ENCODE data around the gene SERPINE3. TPM values are rescaled to one million over a fixed set of nuclear protein-coding genes. Genes with fewer than 3 reads are reported as not detected.

SERPINE3 gene
- total RNA-seq (not detected), polyA plus RNA-seq (under 1 TPM in 1 of 2 donors, not detected in 1; 0.63 TPM)

- no peak within 1 kb of the TSS for H3K9ac ChIP-seq (ENCODE audit: low read depth in 1 of 2, low read length in 2 of 2)
- TF ChIP-seq JUND (IDR thresholded peaks at IDR 0.05) (no peak), RXRA (IDR thresholded peaks at IDR 0.05) (no peak), HNF4A (conservative IDR thresholded peaks at IDR 0.05) (no peak), YY1 (IDR thresholded peaks at IDR 0.05) (no peak), FOXA1 (IDR thresholded peaks at IDR 0.05) (no peak), EGR1 (IDR thresholded peaks at IDR 0.05; ENCODE audit: low read depth in 2 of 2) (no peak)
- DNase-seq (ENCODE audit: low spot score): no peak
- H3K36me3 ChIP-seq (ENCODE audit: control insufficient read depth in 4 of 4, insufficient read depth in 3 of 4, low read depth in 1 of 4, low read length in 3 of 4): no peaks in the 10 kb centered on the region
- no peaks in the 10 kb centered on the region for H3K9me3 ChIP-seq (ENCODE audit: control insufficient read depth in 4 of 4, low read length in 3 of 4)
- H3K27ac ChIP-seq (ENCODE audit: low read depth in 1 of 2, low read length in 2 of 2): no peak within 1 kb of the TSS
- 77% methylated on average over 11 of the region's 11 CpGs for WGBS
- no peak within 1 kb of the TSS for H3K4me3 ChIP-seq (ENCODE audit: low read depth in 1 of 3, low read length in 3 of 3)
- H3K4me1 ChIP-seq (ENCODE audit: control insufficient read depth in 4 of 4, insufficient read depth in 4 of 4, low read length in 3 of 4): no peaks in the 10 kb centered on the region
- no peaks in the 10 kb centered on the region for H3K27me3 ChIP-seq (ENCODE audit: control insufficient read depth in 4 of 4, insufficient read depth in 4 of 4, low read length in 3 of 4)
Measured at GRCh38 chr13:51339354-51339753, at the start of gene SERPINE3. Gene SERPINE3, plus strand, starts transcription at chr13:51339691. Its CDS starts 1,401 bp downstream, at chr13:51341092.

- H3K27ac ChIP-seq (ENCODE audit: low read depth in 1 of 2, low read length in 2 of 2): no peak overlapping the region
- H3K9ac ChIP-seq (ENCODE audit: low read depth in 1 of 2, low read length in 2 of 2): no peak overlapping the region
- peaks cover 0 to 3% (median under 1%) of the 10 kb centered on the region in 4 donors for H3K4me1 ChIP-seq (ENCODE audit: control insufficient read depth in 4 of 4, insufficient read depth in 4 of 4, low read length in 3 of 4)
- H3K36me3 ChIP-seq (ENCODE audit: control insufficient read depth in 4 of 4, insufficient read depth in 3 of 4, low read depth in 1 of 4, low read length in 3 of 4): no peaks in the 10 kb centered on the region
- H3K9me3 ChIP-seq (ENCODE audit: control insufficient read depth in 4 of 4, low read length in 3 of 4): no peaks in the 10 kb centered on the region
- no peak overlapping the region for H3K4me3 ChIP-seq (ENCODE audit: low read depth in 1 of 3, low read length in 3 of 3)
- WGBS: 83% methylated on average over 5 of the region's 5 CpGs
- no peaks in the 10 kb centered on the region for H3K27me3 ChIP-seq (ENCODE audit: control insufficient read depth in 4 of 4, insufficient read depth in 4 of 4, low read length in 3 of 4)
- TF ChIP-seq RXRA (IDR thresholded peaks at IDR 0.05): no peak
- no peak for TF ChIP-seq NR2F2 (IDR thresholded peaks at IDR 0.05)
- no peak for TF ChIP-seq TAF1 (conservative IDR thresholded peaks at IDR 0.05)
- TF ChIP-seq ZBTB33 (IDR thresholded peaks at IDR 0.05): no peak
- TF ChIP-seq CTCF (IDR thresholded peaks at IDR 0.05; ENCODE audit: low read depth, low read length, missing input control): no peak
- TF ChIP-seq, protein P1, sequence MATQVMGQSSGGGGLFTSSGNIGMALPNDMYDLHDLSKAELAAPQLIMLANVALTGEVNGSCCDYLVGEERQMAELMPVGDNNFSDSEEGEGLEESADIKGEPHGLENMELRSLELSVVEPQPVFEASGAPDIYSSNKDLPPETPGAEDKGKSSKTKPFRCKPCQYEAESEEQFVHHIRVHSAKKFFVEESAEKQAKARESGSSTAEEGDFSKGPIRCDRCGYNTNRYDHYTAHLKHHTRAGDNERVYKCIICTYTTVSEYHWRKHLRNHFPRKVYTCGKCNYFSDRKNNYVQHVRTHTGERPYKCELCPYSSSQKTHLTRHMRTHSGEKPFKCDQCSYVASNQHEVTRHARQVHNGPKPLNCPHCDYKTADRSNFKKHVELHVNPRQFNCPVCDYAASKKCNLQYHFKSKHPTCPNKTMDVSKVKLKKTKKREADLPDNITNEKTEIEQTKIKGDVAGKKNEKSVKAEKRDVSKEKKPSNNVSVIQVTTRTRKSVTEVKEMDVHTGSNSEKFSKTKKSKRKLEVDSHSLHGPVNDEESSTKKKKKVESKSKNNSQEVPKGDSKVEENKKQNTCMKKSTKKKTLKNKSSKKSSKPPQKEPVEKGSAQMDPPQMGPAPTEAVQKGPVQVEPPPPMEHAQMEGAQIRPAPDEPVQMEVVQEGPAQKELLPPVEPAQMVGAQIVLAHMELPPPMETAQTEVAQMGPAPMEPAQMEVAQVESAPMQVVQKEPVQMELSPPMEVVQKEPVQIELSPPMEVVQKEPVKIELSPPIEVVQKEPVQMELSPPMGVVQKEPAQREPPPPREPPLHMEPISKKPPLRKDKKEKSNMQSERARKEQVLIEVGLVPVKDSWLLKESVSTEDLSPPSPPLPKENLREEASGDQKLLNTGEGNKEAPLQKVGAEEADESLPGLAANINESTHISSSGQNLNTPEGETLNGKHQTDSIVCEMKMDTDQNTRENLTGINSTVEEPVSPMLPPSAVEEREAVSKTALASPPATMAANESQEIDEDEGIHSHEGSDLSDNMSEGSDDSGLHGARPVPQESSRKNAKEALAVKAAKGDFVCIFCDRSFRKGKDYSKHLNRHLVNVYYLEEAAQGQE (IDR thresholded peaks at IDR 0.05): no peak
- no peak for TF ChIP-seq YY1 (IDR thresholded peaks at IDR 0.05)
- no peak for TF ChIP-seq SP1 (IDR thresholded peaks at IDR 0.05)
- no peak for TF ChIP-seq HNF4G (IDR thresholded peaks at IDR 0.05)
- no peak for TF ChIP-seq RAD21 (IDR thresholded peaks at IDR 0.05)
- no peak for TF ChIP-seq JUND (IDR thresholded peaks at IDR 0.05)
- no peak for TF ChIP-seq GABPA (IDR thresholded peaks at IDR 0.05 in 1 of 2, conservative IDR thresholded peaks at IDR 0.05 in 1 of 2)
- no peak for TF ChIP-seq FOXA2 (IDR thresholded peaks at IDR 0.05)
- no peak for DNase-seq (ENCODE audit: low spot score)
Measured at GRCh38 chr13:51291341-51291740, 48.1 kb upstream of the SERPINE3 start.
